Neural crest cell (in vitro differentiated cells): ENCODE results near the gene KCNJ5. TPM values are rescaled to one million over a fixed set of nuclear protein-coding genes. Genes with fewer than 3 reads are reported as not detected.

ENCODE experiments used
- DNase-seq: peaks from one replicate; pipeline ENCODE4 v3.0.0; 2021; ENCODE audit warnings: low read depth, mixed read lengths, low spot score
- H3K27ac Mint-ChIP-seq: one replicate; pipeline ENCODE4 v1.8.0; 2021; ENCODE audit warnings: mild to moderate bottlenecking, mixed read lengths; ENCODE audit not compliant: unreplicated experiment
- H3K27me3 Mint-ChIP-seq: 2 replicates; pipeline ENCODE4 v1.8.0; 2021; ENCODE audit warnings: low read depth, mild to moderate bottlenecking, mixed read lengths
- H3K36me3 Mint-ChIP-seq: 2 replicates; pipeline ENCODE4 v1.8.0; 2021; ENCODE audit warnings: low read depth, mild to moderate bottlenecking, mixed read lengths
- H3K4me1 Mint-ChIP-seq: 2 replicates; pipeline ENCODE4 v1.8.0; 2021; ENCODE audit warnings: mixed read lengths
- H3K4me3 Mint-ChIP-seq: one replicate; pipeline ENCODE4 v1.8.0; 2021; ENCODE audit warnings: mild to moderate bottlenecking, mixed read lengths
- H3K9me3 Mint-ChIP-seq: 2 replicates; pipeline ENCODE4 v1.8.0; 2021; ENCODE audit warnings: mixed read lengths
- CTCF ChIP-seq: fragments of 200-600 bp; sonication (generic); conservative IDR thresholded peaks from 2 replicates; pipeline ENCODE4 v1.5.0; 2021; ENCODE audit warnings: antibody characterized with exemption, mild to moderate bottlenecking
- total RNA-seq: library from RNA; stranded (reverse); gene quantifications from 2 replicates; pipeline ENCODE4 v1.2.1, GENCODE V29; 2021

KCNJ5 gene
- total RNA-seq, 1 donor from 2014 or later = 0.14 TPM

- no peaks in the 10 kb centered on the region for H3K9me3 Mint-ChIP-seq
- peaks cover 72% of the 10 kb centered on the region for H3K27me3 Mint-ChIP-seq
- H3K27ac Mint-ChIP-seq = no peak overlapping the region
These were observed 2.8 kb upstream of the KCNJ5 start for GRCh38 chr11:128888034-128888985.

GRCh38 chr11:128889657-128890213, 1.4 kb upstream of the KCNJ5 start:
- peak overlapping the region; percentile 64 for H3K4me3 Mint-ChIP-seq
- H3K9me3 Mint-ChIP-seq = no peaks in the 10 kb centered on the region
- no peak for DNase-seq
- no peak for TF ChIP-seq CTCF
- peaks cover 65% of the 10 kb centered on the region for H3K27me3 Mint-ChIP-seq
- H3K27ac Mint-ChIP-seq = no peak overlapping the region
- H3K36me3 Mint-ChIP-seq = no peaks in the 10 kb centered on the region
- H3K4me1 Mint-ChIP-seq = peaks cover 15% of the 10 kb centered on the region

More at GRCh38 chr11:128888034-128888985, 2.8 kb upstream of the KCNJ5 start:
- Mint-ChIP-seq H3K36me3 (no peaks in the 10 kb centered on the region), H3K4me3 (peak overlapping the region; percentile 41), H3K4me1 (peaks cover 15% of the 10 kb centered on the region)
- no peak for TF ChIP-seq CTCF
- no peak for DNase-seq

GRCh38 chr11:128890216-128890542, 977 bp upstream of the KCNJ5 start:
- no peaks in the 10 kb centered on the region for H3K9me3 Mint-ChIP-seq
- TF ChIP-seq CTCF = no peak
- H3K4me3 Mint-ChIP-seq = peak overlapping the region; percentile 64
- peaks cover 63% of the 10 kb centered on the region for H3K27me3 Mint-ChIP-seq
- peaks cover 15% of the 10 kb centered on the region for H3K4me1 Mint-ChIP-seq
- H3K36me3 Mint-ChIP-seq = no peaks in the 10 kb centered on the region
- DNase-seq = no peak
- no peak overlapping the region for H3K27ac Mint-ChIP-seq

GRCh38 chr11:128891913-128892398, 800 bp downstream of the KCNJ5 start:
- Mint-ChIP-seq H3K27ac (no peak overlapping the region), H3K4me1 (peaks cover 15% of the 10 kb centered on the region), H3K27me3 (peaks cover 49% of the 10 kb centered on the region), H3K9me3 (no peaks in the 10 kb centered on the region), H3K4me3 (peak overlapping the region; percentile 82), H3K36me3 (no peaks in the 10 kb centered on the region)
- no peak for DNase-seq
- no peak for TF ChIP-seq CTCF

- H3K4me1 Mint-ChIP-seq = peaks cover 15% of the 10 kb centered on the region
- H3K36me3 Mint-ChIP-seq = no peaks in the 10 kb centered on the region
- no peak for TF ChIP-seq CTCF
- peak overlapping the region; percentile 82 for H3K4me3 Mint-ChIP-seq
- H3K27ac Mint-ChIP-seq = no peak overlapping the region
- no peak for DNase-seq
- H3K27me3 Mint-ChIP-seq = peaks cover 40% of the 10 kb centered on the region
- no peaks in the 10 kb centered on the region for H3K9me3 Mint-ChIP-seq
These were observed 1.9 kb downstream of the KCNJ5 start for GRCh38 chr11:128892866-128893565.
